OCI-LY7 (cell line): ENCODE data around the gene LPP.

Experiments
- EZH2phosphoT487 ChIP-seq: fragments of 200-600 bp; sonication (generic); IDR thresholded peaks from 2 replicates; pipeline ENCODE4 v1.6.1; 2018; ENCODE audit warnings: low read depth, borderline replicate concordance, mild to moderate bottlenecking, mixed run types, antibody characterized with exemption, low read length, moderate library complexity, mixed read lengths
- TF ChIP-seq, protein P1 (sequence below): fragments of 200-600 bp; sonication (generic); conservative IDR thresholded peaks from 2 replicates; pipeline ENCODE4 v1.5.1; 2014; ENCODE audit warnings: mild to moderate bottlenecking, antibody characterized with exemption, low read length, moderate library complexity, mixed read lengths

DNA sequence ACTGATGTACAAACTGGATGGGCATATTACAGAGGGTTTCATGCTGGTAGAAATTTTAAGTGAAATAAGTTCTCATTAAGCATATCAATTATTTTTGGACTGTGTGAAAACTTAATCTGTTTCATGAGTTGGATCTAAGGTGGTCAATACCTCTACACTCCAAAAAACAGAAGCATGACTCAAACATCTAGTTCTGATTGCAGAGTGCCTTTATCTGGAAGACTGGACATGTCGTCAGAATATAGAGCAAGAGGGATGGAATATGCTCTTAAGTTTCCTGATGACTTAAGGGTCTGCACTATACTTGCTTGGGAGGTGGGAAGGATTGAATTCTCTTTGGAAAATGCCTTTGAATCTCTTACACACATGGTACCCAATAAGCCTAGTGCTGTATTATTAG lies 138.3 kb downstream of the LPP start:
- TF ChIP-seq, protein P1, sequence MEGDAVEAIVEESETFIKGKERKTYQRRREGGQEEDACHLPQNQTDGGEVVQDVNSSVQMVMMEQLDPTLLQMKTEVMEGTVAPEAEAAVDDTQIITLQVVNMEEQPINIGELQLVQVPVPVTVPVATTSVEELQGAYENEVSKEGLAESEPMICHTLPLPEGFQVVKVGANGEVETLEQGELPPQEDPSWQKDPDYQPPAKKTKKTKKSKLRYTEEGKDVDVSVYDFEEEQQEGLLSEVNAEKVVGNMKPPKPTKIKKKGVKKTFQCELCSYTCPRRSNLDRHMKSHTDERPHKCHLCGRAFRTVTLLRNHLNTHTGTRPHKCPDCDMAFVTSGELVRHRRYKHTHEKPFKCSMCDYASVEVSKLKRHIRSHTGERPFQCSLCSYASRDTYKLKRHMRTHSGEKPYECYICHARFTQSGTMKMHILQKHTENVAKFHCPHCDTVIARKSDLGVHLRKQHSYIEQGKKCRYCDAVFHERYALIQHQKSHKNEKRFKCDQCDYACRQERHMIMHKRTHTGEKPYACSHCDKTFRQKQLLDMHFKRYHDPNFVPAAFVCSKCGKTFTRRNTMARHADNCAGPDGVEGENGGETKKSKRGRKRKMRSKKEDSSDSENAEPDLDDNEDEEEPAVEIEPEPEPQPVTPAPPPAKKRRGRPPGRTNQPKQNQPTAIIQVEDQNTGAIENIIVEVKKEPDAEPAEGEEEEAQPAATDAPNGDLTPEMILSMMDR: no peak
- TF ChIP-seq EZH2phosphoT487: no peak
